Measurements from ENCODE around the gene SESN3. TPM values are rescaled to one million over a fixed set of nuclear protein-coding genes. Genes with fewer than 3 reads are reported as not detected.

Gene SESN3
- 2.4 and 4.0 TPM in 2 replicates for total RNA-seq

DNA sequence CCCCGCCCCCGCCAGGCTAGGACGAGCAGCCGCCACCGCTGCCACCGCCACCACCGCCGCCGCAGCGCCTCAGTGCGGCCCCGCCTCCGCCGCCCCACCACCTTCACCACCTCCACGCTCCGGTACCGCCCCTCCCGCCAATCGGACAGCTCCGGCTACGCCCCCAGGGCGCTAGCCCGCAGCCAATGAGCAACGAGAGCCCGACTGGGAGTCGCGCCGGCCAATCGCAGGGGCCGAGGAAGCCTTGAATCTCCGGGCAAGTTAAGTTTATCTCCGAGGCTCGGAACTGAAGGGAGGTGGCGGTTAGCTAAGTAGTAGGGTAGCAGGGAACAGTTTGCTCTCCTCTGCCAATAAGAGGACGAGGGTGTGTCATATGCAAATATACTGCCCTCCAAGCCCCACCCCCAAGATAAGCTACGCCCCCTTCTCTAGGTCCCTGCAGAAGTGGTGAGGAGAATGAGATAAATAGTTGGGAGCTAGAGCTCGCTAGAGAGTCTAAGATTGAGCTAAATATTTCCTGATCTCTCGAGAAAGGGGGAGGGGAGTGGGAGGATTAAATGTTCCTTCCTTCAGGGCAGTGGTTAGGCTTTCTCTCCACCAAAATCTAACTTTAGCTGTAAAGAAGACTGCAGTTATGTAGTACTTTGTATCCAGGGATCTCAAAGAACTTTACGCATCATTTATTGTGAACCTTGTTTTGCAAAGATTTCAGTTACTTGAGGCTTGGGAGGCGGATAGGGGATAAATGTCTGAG is at the start of gene SESN3:
Gene SESN3, minus strand, starts transcription at position 76 of the 754 bp plus-strand sequence. CDS start 342 bp downstream, outside the sequence.

Other genes starting within 250 kb of the SESN3 start
- gene KDM4E, start 205.9 kb downstream of the SESN3 start, total RNA-seq = not detected in 2 replicates
- not detected in 2 replicates for gene KDM4F, start 181.8 kb downstream of the SESN3 start, total RNA-seq
- 11.4 and 12.5 TPM in 2 replicates for gene SRSF8, start 164.3 kb downstream of the SESN3 start, total RNA-seq
- gene ENDOD1, start 141.4 kb downstream of the SESN3 start, total RNA-seq = 27.6 and 62.4 TPM in 2 replicates

Data from endothelial cell of coronary artery (primary cell).